GM19035 (cell line): ENCODE measurements around the gene PADI4.
"Not testable (repeated sequence)": the region's sequence is repeated elsewhere in the genome, so short reads cannot be mapped to it uniquely, and the experiment has no call there.

Source experiments
- ATAC-seq: cut with Tn5 transposase; IDR thresholded peaks from one replicate; pipeline ENCODE4 v1.9.1; 2021; ENCODE audit not compliant: unreplicated experiment

The PADI4 gene

DNA sequence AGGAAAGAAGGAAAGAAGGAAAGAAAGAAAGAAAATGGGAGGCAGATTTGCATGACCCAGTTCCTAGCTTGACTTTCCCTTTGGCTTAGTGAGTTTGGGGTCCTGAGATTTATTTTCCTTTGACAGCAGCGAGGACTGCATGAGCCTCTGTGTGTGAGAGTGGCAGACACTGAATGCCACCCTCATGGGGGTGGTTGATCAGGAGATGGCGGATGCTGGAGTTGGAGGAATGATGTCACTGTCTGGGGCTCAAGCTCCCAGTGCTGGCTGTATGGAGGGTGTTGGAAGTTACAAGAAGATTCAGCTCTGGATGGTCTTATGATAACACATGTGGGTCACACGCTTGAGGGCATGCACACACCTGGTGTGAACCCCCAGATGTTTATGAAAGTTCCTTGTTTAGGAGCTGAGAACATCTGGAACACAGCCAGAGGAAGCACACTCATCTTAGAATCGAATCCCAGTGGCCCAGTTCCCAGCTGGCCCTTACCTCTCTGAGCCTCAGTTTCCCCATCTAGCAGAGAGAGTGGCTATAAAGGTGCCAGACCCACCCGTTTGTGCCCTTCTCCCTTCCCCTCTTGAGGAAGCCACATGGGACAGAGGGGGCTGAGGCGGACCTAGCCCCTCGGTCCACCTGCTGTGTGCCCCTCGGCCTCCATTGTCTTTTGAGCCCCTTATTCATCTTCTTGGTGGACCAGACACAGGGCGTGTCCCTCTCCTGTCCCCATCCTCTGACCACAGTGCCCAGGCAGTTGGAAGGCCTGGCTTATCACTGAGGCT is 5.7 kb downstream of the PADI4 start:
- no peak for ATAC-seq

DNA sequence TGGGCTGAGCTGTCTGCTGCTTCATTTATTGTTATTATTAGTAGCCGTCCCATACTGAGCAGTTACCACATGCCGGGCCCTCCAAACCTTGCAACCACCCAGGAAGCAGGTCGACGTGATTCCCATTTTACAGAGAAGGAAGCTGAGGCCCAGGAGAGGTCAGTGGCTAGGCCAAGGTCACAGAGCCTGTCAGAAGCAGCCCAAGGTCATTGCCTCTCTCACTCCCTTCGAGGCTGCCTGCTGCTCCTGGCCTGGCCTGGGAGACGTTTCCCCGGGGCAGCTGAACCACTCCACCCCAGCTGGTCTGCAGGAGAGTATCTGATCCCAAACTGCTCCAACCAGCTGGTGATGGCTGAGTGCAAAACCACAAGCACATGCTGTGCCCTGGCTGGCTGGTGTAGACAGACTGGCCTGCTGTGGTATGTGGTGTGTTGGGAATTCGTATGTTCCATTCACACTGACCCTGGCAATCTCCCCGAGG is 6.5 kb downstream of the PADI4 start:
- ATAC-seq: no peak

DNA sequence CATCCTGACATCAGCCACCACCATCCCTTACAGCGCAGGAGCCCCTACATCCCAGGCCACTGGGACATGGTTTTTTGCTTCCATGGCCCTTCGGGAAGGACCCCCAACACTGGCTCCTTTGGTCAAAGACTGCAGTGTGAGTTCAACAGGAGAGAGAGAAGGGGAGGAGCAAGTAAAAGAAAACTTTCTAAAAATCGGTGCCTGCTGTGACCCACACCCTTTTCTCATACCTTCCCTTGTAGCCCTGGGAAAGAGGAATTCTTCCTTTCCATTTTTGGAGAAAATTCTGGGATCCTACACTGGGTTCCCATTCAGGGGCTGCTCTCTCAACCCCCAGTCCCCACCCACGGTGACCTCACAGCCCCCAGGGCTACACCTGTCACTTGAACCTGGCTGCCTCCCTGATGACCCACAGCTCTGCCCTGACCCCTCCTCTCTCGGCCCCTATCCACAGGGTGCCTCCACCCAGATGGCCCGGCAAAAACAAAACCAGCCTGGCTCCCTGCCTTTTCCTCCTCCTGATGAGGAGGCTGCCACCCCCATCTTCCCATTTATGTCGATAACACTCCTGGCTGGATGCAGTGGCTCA is 7.6 kb downstream of the PADI4 start:
- ATAC-seq: no peak

DNA sequence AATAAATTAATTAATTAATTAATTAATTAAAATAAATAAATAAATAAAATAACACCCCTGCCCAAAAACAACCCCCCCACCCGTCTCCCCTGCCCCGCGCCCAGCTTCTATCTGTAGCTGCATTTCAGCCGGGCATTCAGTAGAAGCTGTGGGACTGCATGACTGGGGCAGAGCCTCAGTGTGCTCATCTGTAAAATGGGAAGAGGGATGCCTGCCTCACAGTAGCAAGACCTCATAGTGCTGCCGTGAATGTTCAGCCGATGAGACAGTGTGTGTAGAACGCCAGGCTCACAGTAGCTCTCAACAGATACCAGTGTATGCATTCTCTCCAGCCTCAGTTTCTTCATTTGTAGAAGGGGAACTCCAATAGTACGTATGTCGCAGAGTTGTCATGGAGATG is 8.7 kb downstream of the PADI4 start:
- no peak for ATAC-seq

DNA sequence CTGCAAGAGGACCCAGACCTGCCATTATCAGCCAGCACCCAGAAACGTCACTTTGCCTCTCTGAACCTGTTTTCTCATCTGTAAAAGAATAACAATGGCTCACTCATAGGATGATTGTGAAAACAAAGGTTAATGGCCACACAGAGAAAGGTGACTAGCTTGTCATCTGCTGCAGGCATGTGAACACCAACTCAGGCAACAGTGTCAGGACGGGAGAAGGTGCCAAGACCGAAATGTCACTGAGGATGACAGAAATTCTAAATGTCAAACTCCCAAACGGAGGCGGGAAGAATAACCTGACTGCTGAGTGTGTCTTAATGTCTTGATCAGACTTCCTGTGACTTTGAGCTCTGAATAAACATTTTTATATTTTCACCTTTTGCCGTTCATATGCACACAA is 10.3 kb downstream of the PADI4 start:
- ATAC-seq: no peak

DNA sequence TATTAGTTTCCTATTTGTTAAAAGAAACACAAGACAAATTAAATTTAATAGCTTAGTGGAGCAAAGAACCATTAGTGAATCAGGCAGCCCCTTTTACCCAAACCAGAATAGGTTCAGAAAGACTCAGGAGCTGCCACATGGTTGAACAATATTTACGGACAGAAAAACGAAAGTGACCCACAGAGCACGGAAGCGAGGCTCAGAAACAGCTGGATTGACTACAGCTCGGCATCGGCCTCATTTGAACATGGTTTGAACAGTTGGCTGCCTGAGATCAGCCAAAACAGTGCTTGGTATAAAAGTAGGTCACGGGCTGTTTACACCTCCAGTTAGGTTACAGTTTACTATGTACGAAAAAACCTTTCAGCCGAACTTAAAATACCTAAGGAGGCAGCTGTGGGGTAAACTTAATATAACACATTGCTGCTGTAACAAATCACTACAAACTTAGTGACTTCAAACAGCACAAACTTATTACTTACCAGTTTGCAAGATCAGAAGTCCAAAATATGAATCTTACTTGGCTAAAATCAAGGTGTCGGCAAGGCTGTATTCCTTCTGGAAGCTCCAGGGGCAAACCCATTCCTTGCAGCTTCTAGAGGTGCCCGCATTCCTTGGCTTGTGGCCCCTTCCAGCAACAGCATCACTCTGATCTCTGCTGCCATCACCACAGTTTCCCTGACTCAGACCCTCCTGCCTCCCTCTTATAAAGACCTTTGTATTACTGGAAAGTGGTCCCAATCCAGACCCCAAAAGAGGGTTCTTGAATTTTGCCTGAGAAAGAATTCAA is 11.8 kb downstream of the PADI4 start:
- no peak for ATAC-seq

DNA sequence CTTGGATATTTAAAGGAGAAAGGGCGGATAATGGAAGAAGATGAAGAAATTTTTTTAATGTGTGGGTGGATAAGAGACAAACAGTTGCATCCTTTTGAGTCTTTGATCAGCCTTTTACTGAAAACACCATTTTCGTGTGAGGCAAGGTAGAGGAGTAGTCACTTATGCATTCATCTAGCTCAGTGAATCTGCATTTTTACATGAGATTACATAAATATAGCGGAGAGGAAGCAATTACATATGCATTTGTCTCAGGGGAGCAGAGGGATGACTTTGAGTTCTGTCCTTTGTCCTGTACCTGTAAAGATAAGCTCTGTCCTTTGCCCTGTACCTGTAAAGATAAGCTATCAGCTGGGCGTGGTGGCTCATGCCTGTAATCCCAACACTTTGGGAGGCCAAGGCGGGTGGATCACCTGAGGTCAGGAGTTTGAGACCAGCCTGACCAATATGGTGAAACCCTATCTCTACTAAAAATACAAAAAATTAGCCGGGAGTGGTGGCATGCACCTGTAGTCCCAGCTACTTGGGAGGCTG is 13.9 kb downstream of the PADI4 start:
- ATAC-seq: not testable (repeated sequence)

DNA sequence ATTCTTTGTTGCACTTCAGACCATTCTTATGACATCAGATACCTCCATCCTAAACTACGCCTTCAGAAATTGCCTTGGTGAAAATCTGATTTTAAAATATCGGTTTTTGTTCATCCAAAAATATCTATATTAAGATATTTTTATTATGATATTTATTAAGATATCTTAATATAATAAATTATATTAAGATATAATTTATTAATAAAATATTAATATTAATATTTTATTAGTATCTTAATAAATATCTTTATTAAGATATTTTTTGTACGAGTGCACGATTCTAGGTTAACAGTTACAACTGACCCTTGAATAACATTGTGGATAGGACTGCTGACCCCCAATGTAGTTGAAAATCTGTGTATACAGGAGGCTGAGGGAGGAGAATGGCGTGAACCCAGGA is 20.9 kb downstream of the PADI4 start:
- no peak for ATAC-seq

DNA sequence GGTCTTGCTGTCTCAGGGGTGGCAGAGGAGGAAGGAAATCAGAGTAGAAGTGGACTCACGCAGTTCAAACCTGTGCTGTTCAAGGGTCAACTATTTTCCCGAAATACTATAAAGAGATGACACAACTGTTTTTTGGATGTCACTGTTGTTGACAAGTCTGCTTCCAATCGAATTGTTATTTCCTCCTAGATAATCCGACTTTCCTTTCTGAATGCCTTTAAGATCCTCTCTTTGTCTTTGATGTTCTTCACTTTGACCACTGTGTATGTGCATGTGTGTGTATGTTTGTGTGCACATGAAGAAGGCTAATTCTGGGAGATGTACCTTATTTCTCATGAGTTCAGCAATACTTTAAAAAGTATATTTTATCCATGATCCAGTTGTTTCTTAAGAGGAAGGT is 21.6 kb downstream of the PADI4 start:
- no peak for ATAC-seq

DNA sequence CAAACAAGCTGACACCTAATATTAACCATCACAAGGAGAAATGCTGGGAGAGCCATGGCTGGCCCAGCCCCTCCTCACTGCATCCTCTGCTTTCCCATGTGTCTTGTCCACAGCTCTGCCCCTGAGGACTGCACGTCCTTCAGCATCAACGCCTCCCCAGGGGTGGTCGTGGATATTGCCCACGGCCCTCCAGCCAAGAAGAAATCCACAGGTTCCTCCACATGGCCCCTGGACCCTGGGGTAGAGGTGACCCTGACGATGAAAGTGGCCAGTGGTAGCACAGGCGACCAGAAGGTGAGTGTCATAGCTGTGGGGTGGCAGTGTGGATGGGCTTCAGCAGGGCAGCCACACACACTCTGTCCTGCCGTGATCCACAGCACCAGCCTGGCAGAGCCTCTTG is 22.9 kb downstream of the PADI4 start:
- ATAC-seq: no peak

DNA sequence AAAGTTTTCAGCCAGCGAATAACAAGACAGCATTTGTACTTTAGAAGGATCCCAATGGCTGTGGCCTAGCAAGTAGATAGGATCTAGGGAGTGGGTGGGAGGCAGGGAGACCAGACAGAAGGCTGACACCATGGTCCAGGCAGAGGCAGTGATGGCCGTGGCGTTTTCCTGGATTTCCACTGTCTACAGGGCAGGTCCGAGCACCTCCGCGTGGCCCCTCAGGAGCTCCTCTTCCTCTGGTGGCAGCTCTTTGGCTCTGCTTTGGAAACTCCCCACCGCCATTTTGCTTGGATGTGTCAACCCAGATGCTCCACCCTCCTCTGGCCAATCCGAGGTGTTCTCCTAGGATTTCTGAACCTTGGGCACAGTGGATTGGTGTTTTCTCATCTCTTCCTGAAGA is 25.1 kb downstream of the PADI4 start:
- ATAC-seq: no peak

DNA sequence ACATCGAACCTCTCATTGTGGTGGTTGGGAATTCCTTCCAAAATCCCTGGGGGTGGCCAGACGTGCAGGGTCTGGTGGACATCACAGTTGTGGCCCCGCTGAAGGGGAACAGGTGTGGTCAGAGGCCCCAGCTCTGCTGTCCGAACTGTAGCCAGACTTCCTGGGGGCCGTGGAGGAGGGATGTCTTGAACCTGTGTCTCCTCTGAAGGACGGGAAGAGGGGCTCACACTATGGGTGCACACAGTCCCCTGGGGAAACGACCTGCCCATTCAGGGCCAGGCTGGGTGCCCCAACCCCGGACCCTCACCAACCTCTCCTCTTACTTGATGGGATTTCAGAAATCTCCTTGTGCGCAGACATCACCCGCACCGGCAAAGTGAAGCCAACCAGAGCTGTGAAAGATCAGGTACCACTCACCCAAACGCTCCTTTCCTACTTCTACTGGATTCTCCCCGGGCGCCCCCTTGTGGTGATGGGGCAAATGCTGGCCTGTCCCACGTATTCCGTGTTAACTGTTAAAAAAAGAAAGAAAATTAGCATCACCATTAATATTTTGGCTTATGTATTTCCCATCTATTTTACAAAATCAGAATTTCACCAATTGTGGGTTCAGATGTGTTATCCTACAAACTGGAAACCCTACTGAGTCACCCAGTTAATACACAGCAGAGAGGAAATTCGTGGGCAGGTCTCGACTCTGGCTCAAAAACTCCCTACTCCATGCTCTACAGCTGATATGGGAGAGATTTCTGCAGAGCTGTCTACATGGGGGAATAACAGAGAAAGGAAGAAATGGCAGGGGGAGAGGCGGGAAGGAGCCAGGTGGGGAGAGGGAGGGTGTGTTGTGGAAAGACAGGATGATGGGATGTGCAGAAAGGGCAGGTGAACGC is 28.1 kb downstream of the PADI4 start:
- ATAC-seq: no peak

DNA sequence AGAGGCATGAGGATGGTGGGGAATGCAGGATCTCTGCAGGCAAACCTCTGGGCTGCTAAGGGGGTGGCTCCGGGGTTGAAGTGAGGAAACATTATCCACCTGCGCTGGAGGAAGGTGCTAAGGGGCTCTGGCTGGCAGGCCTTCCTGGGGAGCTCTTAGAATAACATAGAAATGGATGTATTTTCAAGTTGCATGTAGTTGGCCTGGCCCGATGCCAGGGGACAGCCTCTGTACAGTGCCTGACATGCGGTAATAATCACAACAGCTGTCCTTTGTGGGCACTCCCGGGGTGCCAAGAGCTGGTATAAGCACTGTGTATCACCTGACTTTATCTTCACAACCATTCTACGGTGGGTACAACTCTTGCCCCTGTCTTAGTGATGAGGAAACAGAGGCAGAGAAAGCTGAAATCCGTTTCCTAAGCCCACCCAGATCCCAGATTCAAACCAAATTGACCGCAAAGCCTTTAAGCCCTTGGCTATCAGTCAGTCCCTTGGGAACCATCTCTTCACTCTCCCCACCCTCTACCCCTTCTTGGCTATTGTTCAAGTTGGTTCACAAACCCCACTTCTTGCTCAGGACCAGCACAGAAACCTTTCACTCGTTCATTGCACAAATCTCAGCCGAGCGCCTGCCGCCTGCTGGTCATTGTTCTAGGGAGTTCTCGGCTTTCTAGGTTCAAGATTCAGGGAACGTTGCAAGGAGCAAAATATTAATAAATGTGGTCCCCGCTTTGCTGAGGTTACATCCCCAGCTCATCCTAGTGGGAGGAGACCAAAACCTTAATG is 30.9 kb downstream of the PADI4 start:
- ATAC-seq: no peak

DNA sequence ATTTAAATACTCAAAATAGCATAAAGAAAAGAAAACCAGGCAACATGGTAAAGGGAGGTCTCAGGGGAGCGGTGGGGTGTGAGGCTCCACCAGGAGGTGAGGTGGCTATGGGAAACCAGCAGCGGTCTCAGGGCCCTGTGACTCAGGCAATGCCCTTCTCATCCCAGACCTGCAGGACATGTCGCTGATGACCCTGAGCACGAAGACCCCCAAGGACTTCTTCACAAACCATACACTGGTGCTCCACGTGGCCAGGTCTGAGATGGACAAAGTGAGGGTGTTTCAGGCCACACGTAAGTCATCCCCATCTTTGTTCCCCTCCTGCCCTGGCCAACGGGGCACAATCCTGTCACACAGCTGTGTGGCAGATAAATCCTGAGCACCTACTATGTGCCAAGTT is 31.5 kb downstream of the PADI4 start:
- no peak for ATAC-seq

DNA sequence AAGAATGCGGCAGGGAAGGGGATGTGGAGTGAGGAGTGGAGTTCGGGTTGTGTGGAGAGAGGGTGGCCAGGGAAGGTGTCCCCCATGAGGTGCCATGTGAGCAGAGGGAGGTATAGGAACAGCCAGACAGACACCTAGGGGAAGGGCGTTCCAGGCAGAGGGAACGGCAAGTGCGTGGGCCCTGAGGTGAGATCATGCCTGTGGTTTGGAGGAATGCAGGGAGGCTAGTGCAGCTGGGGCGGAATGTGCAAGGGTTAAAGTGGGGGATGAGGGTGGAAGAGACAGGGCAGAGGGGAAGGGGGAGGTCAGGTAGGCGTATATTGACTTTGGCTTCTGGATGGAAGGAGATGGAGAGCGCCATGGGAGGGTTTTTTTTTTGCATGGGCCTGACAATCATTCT is 32.4 kb downstream of the PADI4 start:
- no peak for ATAC-seq

DNA sequence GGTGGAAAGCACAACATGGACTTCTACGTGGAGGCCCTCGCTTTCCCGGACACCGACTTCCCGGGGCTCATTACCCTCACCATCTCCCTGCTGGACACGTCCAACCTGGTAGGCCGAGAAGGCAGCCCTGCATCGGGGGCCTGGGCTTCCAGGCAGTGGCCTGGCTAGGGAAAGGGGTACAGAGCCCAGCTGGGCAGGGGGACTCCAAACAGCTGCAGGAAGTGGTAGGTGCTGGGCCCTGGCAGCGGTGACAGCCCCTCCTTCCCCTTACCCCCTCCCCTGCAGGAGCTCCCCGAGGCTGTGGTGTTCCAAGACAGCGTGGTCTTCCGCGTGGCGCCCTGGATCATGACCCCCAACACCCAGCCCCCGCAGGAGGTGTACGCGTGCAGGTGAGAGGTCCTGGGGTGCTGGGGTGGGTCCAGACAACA is 34.0 kb downstream of the PADI4 start:
- no peak for ATAC-seq

DNA sequence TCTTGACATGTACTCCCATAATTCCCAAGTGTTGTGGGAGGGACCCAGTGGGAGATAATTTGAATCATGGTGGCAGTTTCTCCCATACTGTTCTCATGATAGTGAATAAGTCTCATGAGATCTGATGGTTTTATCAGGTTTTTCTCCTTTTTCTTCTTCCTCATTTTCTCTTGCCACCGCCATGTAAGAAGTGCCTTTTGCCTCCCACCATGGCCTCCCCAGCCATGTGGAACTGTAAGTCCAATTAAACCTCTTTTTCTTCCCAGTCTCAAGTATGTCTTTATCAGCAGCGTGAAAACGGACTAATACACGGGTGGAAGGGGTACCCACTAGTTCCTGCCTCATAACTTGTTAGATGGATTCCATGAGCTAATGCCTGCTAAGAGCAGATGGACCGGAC is 37.5 kb downstream of the PADI4 start:
- not testable (repeated sequence) for ATAC-seq

DNA sequence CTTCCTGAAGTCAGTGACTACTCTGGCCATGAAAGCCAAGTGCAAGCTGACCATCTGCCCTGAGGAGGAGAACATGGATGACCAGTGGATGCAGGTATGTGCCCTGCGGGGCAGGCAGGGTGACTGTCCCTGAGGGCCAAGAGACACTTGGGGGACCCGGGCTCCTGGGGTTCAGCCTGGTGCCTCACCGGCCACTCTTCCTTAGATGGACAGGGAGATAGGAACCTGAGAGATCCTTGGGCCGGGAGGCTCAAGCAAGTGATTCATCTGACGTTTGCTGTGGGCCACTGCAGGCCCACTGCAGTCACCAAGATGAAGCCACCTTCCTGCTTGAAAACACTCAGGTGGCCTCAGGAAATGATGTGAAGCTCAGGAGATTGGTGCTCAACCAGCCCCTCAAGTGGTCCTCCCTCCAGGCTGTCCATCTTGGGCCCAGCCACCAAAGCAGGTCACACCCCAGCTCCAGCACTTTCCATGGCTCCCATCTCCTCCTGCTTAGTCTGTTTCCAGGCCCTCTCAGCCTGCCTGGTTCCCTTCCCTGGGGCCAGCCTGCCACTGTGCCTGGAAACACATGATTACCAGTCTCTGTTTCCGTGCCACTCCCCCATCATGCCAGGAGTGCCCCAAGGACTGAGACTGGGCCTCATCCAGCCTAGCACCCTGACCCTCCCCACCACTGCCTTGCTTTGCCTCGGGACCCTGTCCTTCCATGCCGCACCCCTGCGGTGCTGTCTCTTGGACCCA is 38.2 kb downstream of the PADI4 start:
- no peak for ATAC-seq
